ENCODE data around the gene HLCS. TPM values are rescaled to one million over a fixed set of nuclear protein-coding genes. Genes with fewer than 3 reads are reported as not detected.
A peak's percentile ranks its signal among the peaks of the same experiment; 100 is the strongest.
"Not testable (repeated sequence)": the region's sequence is repeated elsewhere in the genome, so short reads cannot be mapped to it uniquely, and the experiment has no call there.

Gene HLCS
- total RNA-seq, 4 donors from 2014 or later, result 3.1 to 19.4 (median 8.9) TPM

GRCh38 chr21:37001441-37001840 is 35.0 kb upstream of the HLCS start:
- WGBS, 2 donors, result 34 to 44% methylated on average over 3 of the region's 3 CpGs
- no peak for DNase-seq (ENCODE audit: low spot score in 2 of 2)
- H3K4me3 ChIP-seq (ENCODE audit: low read depth, poor library complexity, severe bottlenecking), result no peak overlapping the region
- intact Hi-C loops (cut with DNase I; ENCODE audit: low total_unique reads), result no loop called here
- TF ChIP-seq CTCF (IDR thresholded peaks at IDR 0.05), result no peak
- TF ChIP-seq POLR2A (IDR thresholded peaks at IDR 0.05), result no peak

GRCh38 chr21:37000381-37000780 is 33.9 kb upstream of the HLCS start:
- H3K4me3 ChIP-seq (ENCODE audit: low read depth, poor library complexity, severe bottlenecking), result no peak overlapping the region
- WGBS, 2 donors, result 73 to 96% methylated on average over 4 of the region's 4 CpGs
- no peak for TF ChIP-seq CTCF (IDR thresholded peaks at IDR 0.05)
- intact Hi-C loops (cut with DNase I; ENCODE audit: low total_unique reads), result no loop called here
- DNase-seq (ENCODE audit: low spot score in 2 of 2), result peak in 1 of 2 donors; percentile 13

- 89 to 93% methylated on average over 11 of the region's 11 CpGs for WGBS, 2 donors
- no peak for TF ChIP-seq POLR2A (IDR thresholded peaks at IDR 0.05)
- TF ChIP-seq CTCF (IDR thresholded peaks at IDR 0.05), result no peak
- intact Hi-C loops (cut with DNase I; ENCODE audit: low total_unique reads), result no loop called here
- no peak overlapping the region for H3K4me3 ChIP-seq (ENCODE audit: low read depth, poor library complexity, severe bottlenecking)
- DNase-seq (ENCODE audit: low spot score in 2 of 2), result peak in 1 of 2 donors; percentile 62
Observed at GRCh38 chr21:36999131-36999898, 32.8 kb upstream of the HLCS start.

- intact Hi-C loops (cut with DNase I; ENCODE audit: low total_unique reads); H3K4me3 ChIP-seq (ENCODE audit: low read depth, poor library complexity, severe bottlenecking): not testable (repeated sequence)
- WGBS, 2 donors, result 91 to 95% methylated on average over 12 of the region's 12 CpGs
- peak in 1 of 2 donors; percentile 72 for DNase-seq (ENCODE audit: low spot score in 2 of 2)
Observed at GRCh38 chr21:36995285-36995684, 28.8 kb upstream of the HLCS start.

GRCh38 chr21:36994501-36995158 is 28.2 kb upstream of the HLCS start:
- TF ChIP-seq POLR2A (IDR thresholded peaks at IDR 0.05) (no peak), CTCF (IDR thresholded peaks at IDR 0.05) (no peak)
- H3K4me3 ChIP-seq (ENCODE audit: low read depth, poor library complexity, severe bottlenecking), result no peak overlapping the region
- peak in 1 of 2 donors; percentile 82 for DNase-seq (ENCODE audit: low spot score in 2 of 2)

GRCh38 chr21:36992671-36993070 is 26.2 kb upstream of the HLCS start:
- 78 to 87% methylated on average over 7 of the region's 7 CpGs for WGBS, 2 donors
- no peak for DNase-seq (ENCODE audit: low spot score in 2 of 2)

More at GRCh38 chr21:36994501-36995158, 28.2 kb upstream of the HLCS start:
- intact Hi-C loops (cut with DNase I; ENCODE audit: low total_unique reads), result no loop called here
- 42 to 43% methylated on average over 38 of the region's 38 CpGs for WGBS, 2 donors

More at GRCh38 chr21:36992671-36993070, 26.2 kb upstream of the HLCS start:
- no peak for TF ChIP-seq POLR2A (IDR thresholded peaks at IDR 0.05)
- intact Hi-C loops (cut with DNase I; ENCODE audit: low total_unique reads), result no loop called here
- H3K4me3 ChIP-seq (ENCODE audit: low read depth, poor library complexity, severe bottlenecking), result no peak overlapping the region
